GM21576 (cell line): ENCODE results near the gene SMARCAL1.

Source experiments
- ATAC-seq: cut with Tn5 transposase; IDR thresholded peaks from one replicate; pipeline ENCODE4 v1.9.1; 2021; ENCODE audit warnings: mild to moderate bottlenecking, moderate library complexity; ENCODE audit not compliant: unreplicated experiment

The SMARCAL1 gene

GRCh38 chr2:216392018-216392562 is 20.2 kb upstream of the SMARCAL1 start:
- no peak for ATAC-seq

DNA sequence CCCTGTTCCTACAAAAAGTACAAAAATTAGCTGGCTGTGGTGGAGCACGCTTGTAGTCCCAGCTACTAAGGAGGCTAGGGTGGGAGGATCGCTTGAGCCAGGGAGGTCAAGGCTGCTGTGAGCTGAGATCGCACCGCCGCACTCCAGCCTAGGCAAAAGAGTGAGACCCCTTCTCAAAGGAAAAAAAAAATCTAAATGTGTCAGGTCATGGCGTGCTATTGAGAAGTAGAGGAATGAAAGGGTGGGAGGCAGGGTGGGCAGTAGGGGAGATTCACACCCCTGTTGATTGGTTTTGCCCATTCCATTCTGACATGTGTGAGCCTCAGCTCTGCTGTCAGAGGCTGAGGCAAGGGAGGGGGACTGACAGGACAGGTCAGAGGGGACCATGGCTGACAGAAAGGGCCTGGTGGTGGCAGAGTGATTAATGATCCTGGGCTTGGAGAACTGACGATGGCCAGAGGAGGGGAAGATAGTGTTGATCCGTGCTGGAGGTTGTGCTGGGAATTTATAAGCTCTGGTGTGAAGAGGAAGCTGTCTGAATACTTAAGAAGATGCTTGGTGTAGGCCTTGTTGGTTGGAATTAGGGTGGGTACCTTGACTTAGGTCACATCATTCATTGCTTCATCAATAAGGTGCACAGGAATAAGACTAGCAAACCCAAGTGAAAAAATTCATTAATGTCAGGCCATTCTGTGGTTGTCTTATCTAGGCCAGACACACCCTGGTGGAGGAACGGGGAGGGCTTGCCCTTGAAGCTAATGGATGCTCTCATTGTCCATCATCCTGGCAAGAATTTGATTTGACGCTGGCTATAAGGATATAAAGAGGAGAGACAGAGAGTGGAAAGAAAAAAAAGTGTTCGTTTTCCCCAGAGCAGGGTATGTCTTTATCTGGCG is 19.1 kb upstream of the SMARCAL1 start:
- ATAC-seq, result no peak

DNA sequence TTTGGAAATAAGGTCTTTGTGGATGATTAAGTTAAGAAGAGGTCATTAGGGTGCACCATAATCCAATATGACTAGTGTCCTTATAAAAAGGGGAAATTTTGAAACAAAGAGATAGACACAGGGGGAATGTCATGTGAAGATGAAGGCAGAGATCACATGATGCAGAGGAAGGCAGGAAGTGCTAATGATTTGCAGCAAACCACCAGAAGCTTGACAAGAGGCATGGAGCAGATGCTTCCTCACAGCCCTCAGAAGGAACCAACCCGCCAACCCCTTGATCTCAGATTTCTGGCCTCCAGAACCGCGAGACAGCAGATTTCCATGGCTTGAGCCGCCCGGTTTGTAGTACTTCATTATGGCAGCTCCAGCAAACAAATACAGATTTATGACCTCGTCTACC is 17.4 kb upstream of the SMARCAL1 start:
- ATAC-seq, result no peak

GRCh38 chr2:216399621-216400020 is 12.7 kb upstream of the SMARCAL1 start:
- no peak for ATAC-seq

- no peak for ATAC-seq
Measured at GRCh38 chr2:216402751-216403150, 9.5 kb upstream of the SMARCAL1 start.

- ATAC-seq, result no peak
Measured at GRCh38 chr2:216404010-216404618, 8.2 kb upstream of the SMARCAL1 start.

DNA sequence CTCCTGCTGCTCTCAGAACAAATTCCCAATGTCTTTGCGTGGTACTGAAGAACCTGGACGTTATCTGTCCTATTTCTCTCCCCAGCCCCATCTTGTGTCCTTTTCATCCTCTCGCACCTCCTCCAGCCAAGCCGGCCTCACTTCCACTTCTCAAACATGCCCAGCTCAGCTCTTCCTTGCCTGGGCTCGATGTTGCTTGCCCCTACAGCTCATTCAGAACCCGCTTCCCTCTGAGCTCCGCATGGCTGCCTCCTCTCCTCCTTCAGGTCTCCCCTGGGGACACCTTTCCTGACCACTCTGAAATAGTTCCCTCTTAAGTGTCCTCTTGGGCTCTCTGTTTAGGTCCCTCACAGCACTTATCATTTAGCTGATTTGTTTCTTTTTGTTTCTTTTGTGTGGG is 6.7 kb upstream of the SMARCAL1 start:
- no peak for ATAC-seq

GRCh38 chr2:216406826-216407225 is 5.5 kb upstream of the SMARCAL1 start:
- ATAC-seq, result no peak

DNA sequence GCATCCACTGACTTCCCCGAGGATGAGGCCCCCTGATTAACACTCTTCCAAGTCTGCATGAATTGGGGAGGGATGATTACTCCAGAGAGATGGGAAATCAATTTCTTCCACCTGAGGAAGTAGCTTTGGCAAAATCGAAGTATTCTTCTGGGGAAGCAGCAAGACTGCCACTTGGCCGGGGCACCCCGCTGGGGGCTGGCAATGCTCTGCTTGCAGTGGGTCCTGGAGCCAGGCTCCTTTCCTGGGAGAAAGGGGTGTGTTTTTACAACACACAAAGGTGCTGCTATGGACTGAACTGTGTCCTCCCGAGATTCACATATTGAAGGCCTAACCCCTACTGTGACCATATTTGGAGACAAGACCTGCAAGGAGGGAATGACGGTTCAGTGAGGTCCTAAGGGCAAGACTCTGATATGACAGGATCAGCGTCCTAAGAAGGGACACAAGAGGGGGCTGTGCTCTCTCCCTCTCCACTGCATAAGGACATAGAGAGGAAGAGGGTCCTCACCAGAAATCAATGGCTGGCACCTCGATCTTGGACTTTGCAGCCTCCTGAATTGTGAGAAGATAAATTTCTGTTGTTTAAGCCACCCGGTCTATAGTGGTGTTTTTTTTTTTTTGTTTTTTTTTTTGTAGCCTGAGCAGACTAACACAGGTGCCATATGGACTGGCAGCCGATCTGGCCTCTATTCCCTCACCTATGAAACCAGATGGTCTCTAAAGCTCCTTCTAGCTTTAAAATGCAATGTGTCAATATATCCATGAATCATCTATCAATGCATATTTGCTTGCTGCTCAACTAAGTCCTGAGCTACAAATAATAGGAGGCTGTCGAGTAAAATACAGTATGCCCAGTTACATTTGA is 3.6 kb upstream of the SMARCAL1 start:
- no peak for ATAC-seq

DNA sequence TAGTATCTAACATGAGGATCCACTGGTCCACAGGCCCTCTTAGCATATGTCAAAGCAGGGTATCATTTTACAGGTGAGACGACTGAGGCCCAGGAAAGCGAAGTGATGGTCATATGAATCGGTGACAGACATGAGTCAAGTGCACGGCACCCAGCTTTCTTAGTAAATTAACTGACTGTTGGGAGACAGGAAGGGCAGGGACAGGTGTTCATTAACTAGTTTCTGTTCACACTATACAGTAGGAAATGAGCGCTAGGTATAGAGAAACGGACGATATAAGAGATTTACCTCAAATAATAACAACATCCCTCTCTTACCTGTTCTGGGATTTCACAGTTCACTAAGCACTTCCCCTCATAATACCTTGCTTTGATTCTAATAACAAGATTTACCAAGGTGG is 1.7 kb upstream of the SMARCAL1 start:
- no peak for ATAC-seq

- ATAC-seq, result no peak
Measured at GRCh38 chr2:216413882-216414281, 1.6 kb downstream of the SMARCAL1 start.

GRCh38 chr2:216414772-216415319 is 2.6 kb downstream of the SMARCAL1 start:
- no peak for ATAC-seq

GRCh38 chr2:216415541-216415940 is 3.3 kb downstream of the SMARCAL1 start:
- no peak for ATAC-seq

DNA sequence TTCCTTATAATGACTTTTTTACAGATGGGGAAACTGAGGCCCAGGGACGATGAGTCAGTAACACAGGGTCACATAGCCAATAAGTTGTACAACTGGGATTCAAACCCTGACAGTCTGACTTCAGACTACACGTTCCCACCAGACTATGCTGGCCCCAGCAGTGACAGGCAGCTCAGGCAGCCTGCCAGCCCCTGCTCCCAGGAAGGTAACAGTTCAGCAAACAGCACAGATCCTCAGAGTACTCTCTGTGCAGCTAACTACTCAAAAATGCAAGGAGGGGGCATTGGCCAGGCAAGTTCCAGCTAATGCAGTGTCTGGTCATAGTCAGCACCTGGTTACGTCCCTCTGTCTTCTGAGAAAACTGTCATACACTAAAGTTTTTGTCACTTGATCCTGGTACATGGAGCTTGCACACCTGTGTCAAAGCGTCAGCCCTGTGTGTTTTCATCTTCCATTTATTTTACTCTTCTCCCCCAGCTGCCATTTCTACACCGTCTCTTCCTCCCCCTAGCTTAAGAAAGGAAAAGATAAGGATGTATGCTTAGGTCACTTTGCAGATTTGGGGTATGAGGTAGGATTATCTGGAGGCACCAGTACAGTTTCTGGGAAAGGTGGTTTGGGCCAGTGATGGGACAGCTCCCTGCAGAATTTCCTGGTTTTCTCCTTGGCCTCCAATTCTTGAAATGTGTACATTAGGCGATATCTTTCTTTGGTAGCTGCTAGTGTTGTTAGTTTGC is 4.5 kb downstream of the SMARCAL1 start:
- ATAC-seq, result no peak

- ATAC-seq, result no peak
Measured at GRCh38 chr2:216418981-216419380, 6.7 kb downstream of the SMARCAL1 start.

DNA sequence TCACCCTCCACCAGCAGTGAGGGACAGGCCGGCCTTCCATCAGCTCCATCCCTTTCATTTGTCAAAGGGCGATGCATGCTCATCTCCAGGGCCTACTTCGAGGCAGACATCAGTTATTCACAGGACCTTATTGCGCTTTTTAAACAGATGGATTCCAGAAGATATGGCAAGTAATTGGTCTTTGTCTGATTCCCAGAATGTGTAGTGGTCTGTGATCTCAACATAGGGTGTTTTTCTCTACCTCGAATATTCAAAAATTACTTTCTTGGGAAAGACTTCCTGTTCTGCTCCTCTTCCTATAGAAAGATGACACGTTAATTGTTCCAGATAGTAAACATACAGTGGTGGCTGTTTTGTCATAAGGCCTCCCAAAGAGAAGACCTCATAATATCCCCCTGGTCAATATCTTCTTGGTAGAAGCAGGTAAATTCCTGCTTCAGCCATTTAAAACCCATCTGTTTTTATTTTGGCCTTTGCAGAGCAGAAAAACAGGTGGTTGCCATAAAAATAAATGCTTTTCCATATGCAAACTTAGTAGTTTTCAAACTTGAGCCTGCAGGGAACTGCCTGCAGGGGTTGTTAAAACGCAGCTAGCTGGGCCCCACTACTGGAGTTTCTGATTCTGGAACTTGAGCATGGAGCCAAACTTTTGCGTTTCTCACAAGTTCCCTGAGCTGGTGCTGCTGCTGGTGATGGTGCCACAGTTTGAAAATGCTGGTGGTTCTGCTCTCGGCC is 8.2 kb downstream of the SMARCAL1 start:
- ATAC-seq, result no peak

GRCh38 chr2:216423071-216423470 is 10.8 kb downstream of the SMARCAL1 start:
- ATAC-seq, result no peak

GRCh38 chr2:216424274-216424673 is 12.0 kb downstream of the SMARCAL1 start:
- ATAC-seq, result no peak

GRCh38 chr2:216425008-216425787 is 12.9 kb downstream of the SMARCAL1 start:
- no peak for ATAC-seq
